Mesenteric fat pad (tissue), 1 donor: Measurements from ENCODE around the gene RSRC1. TPM values are rescaled to one million over a fixed set of nuclear protein-coding genes. Genes with fewer than 3 reads are reported as not detected.

Experiments used
- DNase-seq: peaks from one replicate; pipeline ENCODE4 v3.0.0-alpha.2; 2020; ENCODE audit warnings: low spot score
- total RNA-seq: library from RNA; stranded (reverse); fragmentation: NEBNext Ultra II Directional; extraction: Animal tissue kit (Norgen Biotek cat#: 25700); gene quantifications from one replicate; pipeline ENCODE4 v1.2.1, GENCODE V29; 2021
- donor health status: DM: yes; HTN: yes; CAD: no.

The RSRC1 gene
- total RNA-seq, 1 donor from 2014 or later, result 28.8 TPM

DNA sequence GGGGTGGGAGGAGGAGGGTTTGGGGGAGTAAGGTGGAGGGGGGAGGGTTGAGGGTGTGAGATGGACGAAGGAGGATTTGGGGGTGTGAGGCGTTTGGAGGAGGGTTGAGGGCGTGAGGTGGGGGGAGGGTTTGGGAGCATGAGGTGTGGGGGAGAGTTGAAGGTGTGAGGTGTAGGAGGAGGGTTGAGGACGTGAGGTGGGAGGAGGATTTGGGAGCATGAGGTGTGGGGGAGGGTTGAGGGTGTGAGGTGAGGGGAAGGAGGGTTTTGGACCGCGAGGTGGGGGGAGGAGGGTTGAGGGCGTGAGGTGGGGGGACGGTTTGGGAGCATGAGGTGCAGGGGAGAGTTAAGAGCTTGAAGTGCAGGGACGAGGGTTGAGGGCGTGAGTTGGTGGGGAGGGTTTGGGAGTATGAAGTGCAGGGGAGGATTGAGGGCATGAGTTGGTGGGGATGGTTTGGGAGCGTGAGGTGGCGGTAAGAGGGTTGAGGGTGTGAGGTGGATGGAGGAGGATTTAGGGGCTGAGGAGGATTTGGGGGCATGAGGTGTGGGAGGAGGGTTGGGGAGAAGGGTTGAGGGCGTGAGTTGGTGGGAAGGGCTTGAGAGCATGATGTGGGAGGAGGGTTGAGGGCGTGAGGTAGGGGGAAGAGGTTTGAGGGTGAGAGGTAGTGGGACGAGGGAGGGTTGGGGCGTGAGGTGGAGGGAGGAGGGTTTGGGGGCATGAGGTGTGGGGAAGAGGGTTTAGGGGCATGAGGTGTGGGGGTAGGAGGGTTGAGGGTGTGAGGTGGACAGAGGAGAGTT lies 462.3 kb downstream of the RSRC1 start:
- DNase-seq, result no peak

DNA sequence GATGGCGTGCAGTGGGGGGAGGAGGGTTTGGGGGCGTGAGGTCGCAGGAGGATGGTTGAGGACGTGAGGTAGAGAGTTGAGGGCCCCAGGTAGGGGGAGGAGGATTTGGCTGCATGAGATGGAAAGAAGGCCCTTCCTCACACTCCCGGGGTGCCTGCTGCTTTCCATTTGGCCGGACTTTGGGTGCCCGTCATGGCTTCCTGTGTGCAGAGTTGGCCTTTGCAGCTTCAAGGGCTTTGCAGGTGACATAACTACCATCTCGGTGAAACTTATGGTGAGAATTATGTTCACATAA lies 462.8 kb downstream of the RSRC1 start:
- no peak for DNase-seq

DNA sequence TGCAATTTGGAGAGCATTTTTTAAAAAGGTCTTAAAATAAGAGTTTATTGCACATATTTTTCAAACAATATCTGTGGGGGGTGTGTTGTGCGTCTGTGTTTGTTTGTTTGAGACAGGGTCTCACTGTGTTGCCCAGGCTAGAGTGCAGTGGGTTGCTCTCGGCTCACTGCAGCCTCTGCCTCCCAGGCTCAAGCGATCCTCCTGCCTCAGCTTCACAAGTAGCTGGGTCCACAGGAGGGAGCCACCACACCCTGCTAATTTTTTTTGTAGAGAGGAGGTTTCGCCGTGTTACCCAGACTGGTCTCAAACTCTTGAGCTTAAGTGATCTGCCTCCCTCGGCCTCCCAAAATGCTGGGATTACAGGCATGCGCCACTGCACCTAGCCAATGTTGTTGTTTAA lies 463.8 kb downstream of the RSRC1 start:
- DNase-seq, result no peak

DNA sequence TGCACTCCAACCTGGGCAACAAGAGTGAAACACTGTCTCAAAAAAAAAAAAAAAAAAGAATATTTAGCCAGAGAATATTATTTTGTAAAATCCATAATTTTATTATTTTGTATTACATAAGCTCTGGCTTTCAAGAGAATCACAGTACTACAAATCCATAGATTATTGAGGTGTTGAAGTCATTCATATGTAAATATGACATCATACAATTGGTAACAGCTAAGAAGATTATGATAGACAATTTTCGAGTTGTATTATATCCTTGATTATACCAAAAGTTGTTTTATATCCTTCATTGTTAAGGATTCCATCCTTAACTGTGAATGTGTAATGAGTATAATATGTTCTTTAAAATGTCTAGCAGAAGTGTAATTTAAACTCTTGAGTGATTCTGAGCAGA lies 464.8 kb downstream of the RSRC1 start:
- no peak for DNase-seq

DNA sequence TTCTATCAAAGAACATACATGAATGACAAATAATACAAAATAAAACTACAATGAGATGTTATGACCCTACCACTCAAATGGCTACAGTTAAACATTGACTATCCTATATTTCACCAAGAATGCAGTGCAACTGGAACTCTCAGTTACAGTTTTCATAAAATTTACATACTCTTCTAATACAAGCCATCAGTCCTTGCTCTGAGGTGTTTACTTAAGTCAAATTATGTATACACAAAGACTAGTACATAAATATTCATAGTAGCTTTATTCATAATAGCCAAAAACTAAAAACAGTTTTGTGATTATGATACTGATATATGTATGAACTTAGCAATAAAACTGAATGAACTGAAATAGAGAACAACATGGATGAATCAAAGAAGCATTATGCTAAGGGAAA lies 480.3 kb downstream of the RSRC1 start:
- DNase-seq, result no peak

Other genes with a start within 250 kb of the RSRC1 start
- gene SHOX2, start 3.7 kb upstream of the RSRC1 start, total RNA-seq, result 0.35 TPM